Fibroblast of lung (primary cell): ENCODE results near the gene SLC35C1. TPM values are rescaled to one million over a fixed set of nuclear protein-coding genes. Genes with fewer than 3 reads are reported as not detected.

ENCODE experiments used
- DNase-seq, 2 donors: peaks; one replicate each; pipeline versions ENCODE4 v3.0.0 to v3.0.0-alpha.2; 2010; ENCODE audit warnings: low read depth in 2 of 2
- H2AFZ ChIP-seq: 2 replicates; pipeline ENCODE4 v1.5.1; 2012; ENCODE audit warnings: low read length, control low read depth, inconsistent platforms
- H3K27ac ChIP-seq: 2 replicates; pipeline ENCODE4 v1.5.1; 2011; ENCODE audit warnings: low read length, control low read depth; ENCODE audit not compliant: insufficient read depth
- H3K27me3 ChIP-seq: 2 replicates; pipeline ENCODE4 v1.5.1; 2011; ENCODE audit warnings: mild to moderate bottlenecking, low read length; ENCODE audit not compliant: control insufficient read depth, insufficient read depth
- H3K36me3 ChIP-seq: 2 replicates; pipeline ENCODE4 v1.5.1; 2011; ENCODE audit warnings: low read length; ENCODE audit not compliant: control insufficient read depth, insufficient read depth
- H3K4me1 ChIP-seq: 2 replicates; pipeline ENCODE4 v1.5.1; 2011; ENCODE audit warnings: low read length; ENCODE audit not compliant: control insufficient read depth, insufficient read depth; ENCODE audit errors: extremely low read depth
- H3K4me2 ChIP-seq: 2 replicates; pipeline ENCODE4 v1.5.1; 2011; ENCODE audit warnings: low read length, control low read depth; ENCODE audit not compliant: insufficient read depth; ENCODE audit errors: extremely low read depth
- H3K4me3 ChIP-seq, 4 experiments: fragments of 200-600 bp in 1 of 4; sonication (generic) in 1 of 4; replicated peaks in 1 of 4; 2 replicates each; pipeline ENCODE4 v1.5.1; 2011 to 2016; ENCODE audit warnings: low read length in 4 of 4, low read depth in 3 of 4, mild to moderate bottlenecking in 3 of 4, control low read depth in 2 of 4, inconsistent platforms in 1 of 4, mixed read lengths in 1 of 4; ENCODE audit not compliant: insufficient read depth in 1 of 4; ENCODE audit errors: control extremely low read depth in 1 of 4
- H3K79me2 ChIP-seq: 2 replicates; pipeline ENCODE4 v1.5.1; 2012; ENCODE audit warnings: mild to moderate bottlenecking, low read length, inconsistent platforms; ENCODE audit not compliant: control insufficient read depth, insufficient read depth
- H3K9ac ChIP-seq: 2 replicates; pipeline ENCODE4 v1.5.1; 2011; ENCODE audit warnings: mild to moderate bottlenecking, low read length, control low read depth; ENCODE audit not compliant: insufficient read depth
- H3K9me3 ChIP-seq: 2 replicates; pipeline ENCODE4 v1.5.1; 2012; ENCODE audit warnings: low read depth, low read length; ENCODE audit not compliant: control insufficient read depth, insufficient read depth
- H4K20me1 ChIP-seq: 2 replicates; pipeline ENCODE4 v1.5.1; 2011; ENCODE audit warnings: low read length; ENCODE audit not compliant: control insufficient read depth, insufficient read depth; ENCODE audit errors: extremely low read depth
- CTCF ChIP-seq, 2 donors: IDR thresholded peaks in 1 of 2; conservative IDR thresholded peaks in 1 of 2; 1 replicate in 1 of 2; 2 replicates in 1 of 2; pipeline ENCODE4 v1.5.1; 2011 to 2012; ENCODE audit warnings: low read length in 2 of 2, control low read depth in 1 of 2, inconsistent platforms in 1 of 2, low read depth in 1 of 2, mild to moderate bottlenecking in 1 of 2
- EZH2 ChIP-seq: IDR thresholded peaks from 2 replicates; pipeline ENCODE4 v1.5.1; 2012; ENCODE audit warnings: low read length, control low read depth, mild to moderate bottlenecking; ENCODE audit errors: missing control alignments
- polyA plus RNA-seq, 2 donors: library from polyadenylated mRNA; depleted of rRNA in 1 of 2; stranded (reverse) in 1 of 2; unstranded in 1 of 2; fragments of >200 nt; gene quantifications; 2 replicates each; pipeline ENCODE4 v1.2.1, GENCODE V29; 2011 to 2012; ENCODE audit warnings: missing spikeins in 1 of 2
- total RNA-seq: library from RNA; depleted of rRNA; stranded (reverse); fragments of >200 nt; gene quantifications from 2 replicates; pipeline ENCODE4 v1.2.1, GENCODE V29; 2014

Gene SLC35C1
- total and polyA plus RNA-seq, 2 donors (not counting 1 experiment from before 2014, with no cell fraction given): 6.7 to 10.4 TPM

- no peaks in the 10 kb centered on the region for H4K20me1 ChIP-seq
- TF ChIP-seq CTCF (conservative IDR thresholded peaks at IDR 0.05 in 1 of 2, IDR thresholded peaks at IDR 0.05 in 1 of 2; ENCODE audit: low read depth in 1 of 2, low read length in 2 of 2) (no peak), EZH2 (no peak)
- H3K4me3 ChIP-seq: no peak overlapping the region
- H3K9me3 ChIP-seq: no peaks in the 10 kb centered on the region
- H2AFZ ChIP-seq: no peak overlapping the region
- no peak overlapping the region for H3K4me2 ChIP-seq
- peaks cover 37% of the 10 kb centered on the region for H3K27me3 ChIP-seq
- H3K79me2 ChIP-seq: no peaks in the 10 kb centered on the region
- DNase-seq: no peak
- H3K4me1 ChIP-seq: no peaks in the 10 kb centered on the region
- no peak overlapping the region for H3K27ac ChIP-seq
- no peak overlapping the region for H3K9ac ChIP-seq
- H3K36me3 ChIP-seq: no peaks in the 10 kb centered on the region
These were observed 24.0 kb downstream of the SLC35C1 start for GRCh38 chr11:45828996-45829395.

- no peak overlapping the region for H3K27ac ChIP-seq
- H3K9ac ChIP-seq: no peak overlapping the region
- no peaks in the 10 kb centered on the region for H3K9me3 ChIP-seq
- H3K36me3 ChIP-seq: no peaks in the 10 kb centered on the region
- H2AFZ ChIP-seq: no peak overlapping the region
- H3K4me1 ChIP-seq: no peaks in the 10 kb centered on the region
- no peak for DNase-seq
- no peaks in the 10 kb centered on the region for H4K20me1 ChIP-seq
- H3K79me2 ChIP-seq: no peaks in the 10 kb centered on the region
- TF ChIP-seq EZH2 (no peak), CTCF (conservative IDR thresholded peaks at IDR 0.05 in 1 of 2, IDR thresholded peaks at IDR 0.05 in 1 of 2; ENCODE audit: low read depth in 1 of 2, low read length in 2 of 2) (no peak)
- H3K4me2 ChIP-seq: no peak overlapping the region
- peaks cover 41% of the 10 kb centered on the region for H3K27me3 ChIP-seq
- no peak overlapping the region for H3K4me3 ChIP-seq
These were observed 25.6 kb downstream of the SLC35C1 start for GRCh38 chr11:45830596-45830995.

- Histone ChIP-seq H4K20me1 (no peaks in the 10 kb centered on the region), H3K36me3 (no peaks in the 10 kb centered on the region), H3K4me3 (no peak overlapping the region), H3K9ac (no peak overlapping the region), H3K79me2 (no peaks in the 10 kb centered on the region), H3K4me1 (no peaks in the 10 kb centered on the region), H3K4me2 (no peak overlapping the region), H2AFZ (no peak overlapping the region), H3K27me3 (peaks cover 25% of the 10 kb centered on the region), H3K27ac (no peak overlapping the region), H3K9me3 (no peaks in the 10 kb centered on the region)
- TF ChIP-seq CTCF (conservative IDR thresholded peaks at IDR 0.05 in 1 of 2, IDR thresholded peaks at IDR 0.05 in 1 of 2; ENCODE audit: low read depth in 1 of 2, low read length in 2 of 2): no peak
- TF ChIP-seq EZH2: no peak
- no peak for DNase-seq
These were observed 28.0 kb downstream of the SLC35C1 start for GRCh38 chr11:45832811-45833441.
